Neuronal stem cell (in vitro differentiated cells): Measurements from ENCODE around the gene SAMD5.

Experiments used
- DNase-seq: peaks from one replicate; pipeline ENCODE4 v3.0.0-alpha.2; 2013; ENCODE audit warnings: low spot score
- H2AFZ ChIP-seq: one replicate; pipeline ENCODE4 v1.6.1; 2013; ENCODE audit warnings: mild to moderate bottlenecking, low read length, inconsistent platforms
- H2AK5ac ChIP-seq: 2 replicates; pipeline ENCODE4 v1.6.1; 2013; ENCODE audit warnings: low read depth, mild to moderate bottlenecking, inconsistent platforms, low read length, moderate library complexity, mixed read lengths
- H2BK120ac ChIP-seq: 2 replicates; pipeline ENCODE4 v1.6.1; 2013; ENCODE audit warnings: low read depth, mild to moderate bottlenecking, inconsistent platforms, low read length, moderate library complexity, mixed read lengths
- H2BK12ac ChIP-seq: one replicate; pipeline ENCODE4 v1.6.1; 2013; ENCODE audit warnings: low read length, inconsistent platforms
- H2BK15ac ChIP-seq: 2 replicates; pipeline ENCODE4 v1.6.1; 2013; ENCODE audit warnings: mild to moderate bottlenecking, low read length, inconsistent platforms, mixed read lengths
- H2BK5ac ChIP-seq: one replicate; pipeline ENCODE4 v1.6.1; 2013; ENCODE audit warnings: inconsistent platforms, mild to moderate bottlenecking, low read length, moderate library complexity
- H3K14ac ChIP-seq: one replicate; pipeline ENCODE4 v1.6.1; 2013; ENCODE audit warnings: low read length, inconsistent platforms
- H3K18ac ChIP-seq: 2 replicates; pipeline ENCODE4 v1.6.1; 2013; ENCODE audit warnings: low read length, inconsistent platforms
- H3K23ac ChIP-seq: 2 replicates; pipeline ENCODE4 v1.6.1; 2013; ENCODE audit warnings: low read depth, mild to moderate bottlenecking, mixed read lengths, low read length, inconsistent platforms; ENCODE audit not compliant: poor library complexity
- H3K27ac ChIP-seq: replicated peaks from 3 replicates; pipeline ENCODE4 v1.5.1; 2013; ENCODE audit warnings: low read length, inconsistent platforms
- H3K27me3 ChIP-seq, 3 experiments: 2 replicates each; pipeline ENCODE4 v1.6.1; 2013; ENCODE audit warnings: low read length in 3 of 3, mild to moderate bottlenecking in 2 of 3, inconsistent platforms in 1 of 3, low read depth in 1 of 3, mixed read lengths in 1 of 3, moderate library complexity in 1 of 3; ENCODE audit not compliant: control insufficient read depth in 3 of 3, insufficient read depth in 3 of 3
- H3K36me3 ChIP-seq, 2 donors: replicated peaks in 1 of 2; 2 replicates each; pipeline ENCODE4 v1.6.1; 2013; ENCODE audit warnings: low read length in 2 of 2; ENCODE audit not compliant: control insufficient read depth in 2 of 2, insufficient read depth in 2 of 2
- H3K4ac ChIP-seq: 2 replicates; pipeline ENCODE4 v1.6.1; 2013; ENCODE audit warnings: inconsistent platforms, mild to moderate bottlenecking, low read length, moderate library complexity
- H3K4me1 ChIP-seq, 2 donors: 1 replicate in 1 of 2; 2 replicates in 1 of 2; pipeline ENCODE4 v1.6.1; 2013; ENCODE audit warnings: low read length in 2 of 2, low read depth in 1 of 2; ENCODE audit not compliant: control insufficient read depth in 2 of 2, insufficient read depth in 1 of 2
- H3K4me2 ChIP-seq: one replicate; pipeline ENCODE4 v1.6.1; 2013; ENCODE audit warnings: mild to moderate bottlenecking, low read length, inconsistent platforms; ENCODE audit not compliant: insufficient read depth, poor library complexity, severe bottlenecking
- H3K4me3 ChIP-seq, 2 donors: 2 replicates each; pipeline ENCODE4 v1.5.1; 2013; ENCODE audit warnings: low read length in 2 of 2, mild to moderate bottlenecking in 2 of 2, inconsistent platforms in 1 of 2, moderate library complexity in 1 of 2
- H3K79me1 ChIP-seq: one replicate; pipeline ENCODE4 v1.6.1; 2013; ENCODE audit warnings: low read depth, mild to moderate bottlenecking, inconsistent platforms, low read length, moderate library complexity
- H3K9ac ChIP-seq: one replicate; pipeline ENCODE4 v1.6.1; 2013; ENCODE audit warnings: mild to moderate bottlenecking, low read depth, low read length, inconsistent platforms; ENCODE audit not compliant: poor library complexity
- H3K9me3 ChIP-seq, 2 donors: replicated peaks in 1 of 2; 2 replicates each; pipeline versions ENCODE3 to v1.6.1; 2013; ENCODE audit warnings: low read length in 2 of 2, mild to moderate bottlenecking in 2 of 2, inconsistent platforms in 1 of 2, low read depth in 1 of 2, mixed read lengths in 1 of 2, moderate library complexity in 1 of 2; ENCODE audit not compliant: control insufficient read depth in 2 of 2, insufficient read depth in 1 of 2
- H4K8ac ChIP-seq: one replicate; pipeline ENCODE4 v1.6.1; 2013; ENCODE audit warnings: low read depth, mild to moderate bottlenecking, inconsistent platforms, low read length, moderate library complexity
- H4K91ac ChIP-seq: one replicate; pipeline ENCODE4 v1.6.1; 2013; ENCODE audit warnings: low read length, low read depth, mild to moderate bottlenecking, inconsistent platforms; ENCODE audit not compliant: poor library complexity
- WGBS, 2 donors: extraction: QIAGEN DNeasy Blood & Tissue Kit; methylation state at CpG; one replicate each; pipeline ENCODE4 v1.1.7; 2013; ENCODE audit warnings: missing lambda C conversion rate in 2 of 2, mixed read lengths in 1 of 2; ENCODE audit not compliant: insufficient read length in 2 of 2, insufficient replicate concordance in 1 of 2; ENCODE audit errors: extremely low coverage in 2 of 2; 5-methylcytosine and 5-hydroxymethylcytosine counted together

SAMD5 gene

DNA sequence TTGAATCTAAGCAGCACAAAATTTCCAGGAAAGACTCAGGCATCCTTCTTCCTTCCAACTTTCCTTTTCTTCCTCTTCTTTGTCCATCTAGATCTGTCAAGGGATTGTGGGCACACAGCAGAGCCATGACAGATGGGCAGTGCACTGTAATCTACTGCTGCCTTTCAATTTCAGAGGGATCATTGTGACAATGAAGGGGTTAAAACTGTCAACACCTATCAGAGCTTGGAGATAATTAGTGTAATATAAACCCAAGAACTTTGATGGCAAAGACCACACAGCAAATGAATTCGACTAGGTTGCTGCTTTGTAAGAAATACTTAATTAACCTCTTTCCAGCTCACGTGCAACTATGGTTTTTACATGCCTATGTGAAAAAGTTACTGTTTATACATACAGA, 55.0 kb downstream of the SAMD5 start:
- Histone ChIP-seq H3K27me3 (no peaks in the 10 kb centered on the region), H3K23ac (no peak overlapping the region), H3K4me1 (no peaks in the 10 kb centered on the region), H3K4me3 (no peak overlapping the region), H2AFZ (no peak overlapping the region), H3K79me1 (no peaks in the 10 kb centered on the region), H3K9ac (no peak overlapping the region), H3K9me3 (no peaks in the 10 kb centered on the region), H2BK12ac (no peak overlapping the region), H2BK15ac (no peak overlapping the region), H3K14ac (no peak overlapping the region), H3K4me2 (no peak overlapping the region), H3K18ac (no peak overlapping the region), H2BK120ac (no peak overlapping the region), H3K4ac (no peak overlapping the region), H4K8ac (no peak overlapping the region), H3K36me3 (no peaks in the 10 kb centered on the region), H2BK5ac (no peak overlapping the region), H2AK5ac (no peak overlapping the region), H4K91ac (no peak overlapping the region), H3K27ac (no peak overlapping the region)
- no CpG with 5 or more reads among the region's 2 CpGs for WGBS, 2 donors
- DNase-seq, result no peak

DNA sequence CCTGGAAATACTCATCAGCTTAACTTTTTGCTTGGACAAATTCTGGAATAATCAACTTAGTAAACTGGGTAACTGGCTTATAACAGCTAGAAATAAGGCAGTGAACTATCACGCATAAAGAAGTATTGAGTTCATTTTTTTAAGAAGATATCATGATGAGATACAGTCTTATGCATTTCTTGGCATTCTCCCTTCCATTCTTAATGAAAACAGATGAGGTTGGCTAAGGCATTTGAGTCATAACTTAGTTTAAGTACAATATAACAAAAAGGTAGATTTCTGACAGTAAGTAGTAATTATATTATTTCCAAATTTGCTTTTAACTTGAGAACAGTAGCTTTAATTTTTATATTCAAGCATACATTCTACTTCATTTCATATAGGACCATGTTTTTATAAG, 56.1 kb downstream of the SAMD5 start:
- Histone ChIP-seq H3K9me3 (no peaks in the 10 kb centered on the region), H3K79me1 (no peaks in the 10 kb centered on the region), H4K8ac (no peak overlapping the region), H3K4me1 (no peaks in the 10 kb centered on the region), H3K27me3 (no peaks in the 10 kb centered on the region), H2BK120ac (no peak overlapping the region), H3K9ac (no peak overlapping the region), H3K27ac (no peak overlapping the region), H2BK12ac (no peak overlapping the region), H3K36me3 (no peaks in the 10 kb centered on the region), H2BK5ac (no peak overlapping the region), H2AK5ac (no peak overlapping the region), H4K91ac (no peak overlapping the region), H2BK15ac (no peak overlapping the region), H3K14ac (no peak overlapping the region), H2AFZ (no peak overlapping the region), H3K23ac (no peak overlapping the region), H3K4me2 (no peak overlapping the region), H3K4ac (no peak overlapping the region), H3K4me3 (no peak overlapping the region), H3K18ac (no peak overlapping the region)
- DNase-seq, result no peak
- WGBS, 2 donors, result no CpG with 5 or more reads among the region's 1 CpG

DNA sequence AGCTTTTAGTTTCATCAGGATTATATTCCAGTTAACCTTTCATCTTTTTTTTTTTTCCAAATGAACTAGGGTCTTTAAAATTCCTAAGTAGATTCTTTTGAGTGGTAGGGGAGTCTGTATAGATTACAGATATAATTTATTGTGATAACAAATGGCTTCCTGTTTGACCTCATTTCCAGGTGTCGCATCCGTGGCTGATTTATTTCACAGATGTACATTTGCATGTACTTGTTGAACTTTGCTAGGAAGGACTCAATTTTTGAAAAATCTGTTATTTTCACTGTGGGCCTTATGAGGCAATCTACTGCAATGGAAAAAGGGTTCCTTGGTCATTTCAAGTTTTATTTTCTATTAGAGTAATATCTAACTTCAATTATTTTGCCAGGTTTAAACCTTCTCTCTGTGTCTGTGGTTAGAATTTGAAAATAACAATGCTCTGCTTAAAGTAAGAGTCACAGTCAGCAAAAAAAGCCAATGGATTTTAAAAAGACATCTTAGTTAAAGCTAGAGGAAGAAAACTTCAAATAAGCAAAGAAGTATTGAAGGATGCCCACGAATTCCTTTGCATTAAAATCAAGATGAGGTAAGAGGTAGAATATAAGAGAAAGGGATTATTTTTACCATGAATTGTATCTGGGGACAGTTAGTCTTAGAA, 57.9 kb downstream of the SAMD5 start:
- no CpG with 5 or more reads among the region's 3 CpGs for WGBS, 2 donors
- H3K36me3 ChIP-seq, result no peaks in the 10 kb centered on the region
- H2AK5ac ChIP-seq, result no peak overlapping the region

DNA sequence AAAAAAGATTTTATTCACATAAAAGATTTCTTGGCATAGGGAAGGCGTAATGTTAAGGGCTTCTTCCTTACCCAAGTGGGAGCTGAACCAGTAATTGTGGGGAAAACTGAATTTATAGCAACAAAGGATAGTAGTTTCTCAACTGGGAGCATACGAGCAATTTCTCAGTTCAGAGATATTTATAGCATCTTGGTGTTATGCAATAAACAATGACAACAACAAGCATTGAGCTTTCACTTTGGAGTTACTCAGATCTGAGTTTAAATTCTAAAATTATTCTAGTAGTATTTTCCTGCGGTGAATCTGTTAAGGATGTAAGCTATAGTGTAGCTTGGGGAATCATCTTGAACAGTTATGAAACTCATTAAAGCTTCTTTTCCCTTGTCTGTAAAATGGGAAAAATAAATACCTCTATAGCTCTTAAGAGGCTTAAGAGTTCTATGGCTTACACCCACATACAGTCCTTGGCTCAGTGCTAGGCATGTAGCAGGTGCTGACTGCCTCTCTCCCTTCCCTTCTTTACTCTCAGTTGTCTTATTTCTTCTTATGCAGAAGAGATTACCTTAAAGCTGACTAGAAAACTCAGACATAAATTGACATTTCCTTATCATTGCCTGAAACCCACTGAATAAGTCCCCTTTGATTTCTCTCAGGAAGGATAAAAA, 58.8 kb downstream of the SAMD5 start:
- Histone ChIP-seq H3K4me3 (no peak overlapping the region), H2BK120ac (no peak overlapping the region), H3K79me1 (no peaks in the 10 kb centered on the region), H2BK12ac (no peak overlapping the region), H4K91ac (no peak overlapping the region), H2AFZ (no peak overlapping the region), H3K36me3 (no peaks in the 10 kb centered on the region), H3K4me1 (no peaks in the 10 kb centered on the region), H3K27me3 (no peaks in the 10 kb centered on the region), H3K18ac (no peak overlapping the region), H2BK5ac (no peak overlapping the region), H3K4me2 (no peak overlapping the region), H3K4ac (no peak overlapping the region), H2BK15ac (no peak overlapping the region), H3K9ac (no peak overlapping the region), H3K14ac (no peak overlapping the region), H3K23ac (no peak overlapping the region), H3K27ac (no peak overlapping the region), H3K9me3 (no peaks in the 10 kb centered on the region), H4K8ac (no peak overlapping the region), H2AK5ac (no peak overlapping the region)
- DNase-seq, result no peak
- no CpG with 5 or more reads among the region's 3 CpGs for WGBS, 2 donors

More for the DNA sequence above, 57.9 kb downstream of the SAMD5 start:
- Histone ChIP-seq H2BK12ac (no peak overlapping the region), H3K4me1 (no peaks in the 10 kb centered on the region), H3K23ac (no peak overlapping the region), H2BK5ac (no peak overlapping the region), H3K9ac (no peak overlapping the region), H4K8ac (no peak overlapping the region), H3K14ac (no peak overlapping the region), H3K18ac (no peak overlapping the region), H3K4ac (no peak overlapping the region), H2BK15ac (no peak overlapping the region), H2BK120ac (no peak overlapping the region), H3K27me3 (no peaks in the 10 kb centered on the region), H3K9me3 (no peaks in the 10 kb centered on the region), H3K27ac (no peak overlapping the region), H2AFZ (no peak overlapping the region), H3K4me2 (no peak overlapping the region), H4K91ac (no peak overlapping the region), H3K79me1 (no peaks in the 10 kb centered on the region), H3K4me3 (no peak overlapping the region)
- no peak for DNase-seq
